OCI-LY1 (cell line): ENCODE results near the gene GRK2.

Experiments
- H2AFZ ChIP-seq: fragments of 200-600 bp; sonication (generic), shearing (Covaris generic); 2 replicates; pipeline ENCODE4 v1.6.0; 2014; ENCODE audit warnings: antibody characterized with exemption, mild to moderate bottlenecking, low read length
- H3F3A ChIP-seq: fragments of 200-600 bp; sonication (generic), shearing (Covaris generic); 2 replicates; pipeline ENCODE4 v1.6.0; 2014; ENCODE audit warnings: mild to moderate bottlenecking, antibody characterized with exemption, low read length, moderate library complexity; ENCODE audit not compliant: insufficient read depth
- H3K27ac ChIP-seq: fragments of 200-600 bp; sonication (generic); 2 replicates; pipeline ENCODE4 v1.5.1; 2014; ENCODE audit warnings: low read length, mixed run types, mild to moderate bottlenecking, low read depth; ENCODE audit not compliant: poor library complexity, severe bottlenecking
- H3K27me3 ChIP-seq: fragments of 200-600 bp; sonication (generic); 2 replicates; pipeline ENCODE4 v1.6.0; 2014; ENCODE audit warnings: antibody characterized with exemption, mild to moderate bottlenecking, low read length, moderate library complexity; ENCODE audit not compliant: insufficient read depth
- H3K36me3 ChIP-seq: fragments of 200-600 bp; sonication (generic); 2 replicates; pipeline ENCODE4 v1.6.1; 2014; ENCODE audit warnings: mild to moderate bottlenecking, antibody characterized with exemption, low read length, moderate library complexity, mixed read lengths; ENCODE audit not compliant: insufficient read depth
- H3K4me1 ChIP-seq: fragments of 200-600 bp; sonication (generic); 2 replicates; pipeline ENCODE4 v1.5.1; 2014; ENCODE audit warnings: mild to moderate bottlenecking, low read length, moderate library complexity; ENCODE audit not compliant: insufficient read depth, severe bottlenecking
- H3K4me2 ChIP-seq: fragments of 200-600 bp; sonication (generic), shearing (Covaris generic); 2 replicates; pipeline ENCODE4 v1.6.1; 2014; ENCODE audit warnings: low read length
- H3K4me3 ChIP-seq: fragments of 200-600 bp; sonication (generic); 2 replicates; pipeline ENCODE4 v1.5.1; 2014; ENCODE audit warnings: low read length, low read depth, mild to moderate bottlenecking, mixed read lengths; ENCODE audit not compliant: poor library complexity, severe bottlenecking
- H3K79me2 ChIP-seq: fragments of 200-600 bp; shearing (Covaris generic); 2 replicates; pipeline ENCODE4 v1.6.1; 2016; ENCODE audit warnings: mixed run types, low read length, mixed read lengths; ENCODE audit not compliant: insufficient read depth
- H3K9ac ChIP-seq: fragments of 200-600 bp; sonication (generic), shearing (Covaris generic); 2 replicates; pipeline ENCODE4 v1.6.1; 2014; ENCODE audit warnings: mild to moderate bottlenecking, low read length, mixed read lengths
- H3K9me2 ChIP-seq: fragments of 200-600 bp; sonication (generic), shearing (Covaris generic); 2 replicates; pipeline ENCODE4 v1.6.1; 2014; ENCODE audit warnings: low read depth, mild to moderate bottlenecking, low read length, mixed read lengths
- H3K9me3 ChIP-seq: fragments of 200-600 bp; shearing (Covaris generic); 2 replicates; pipeline ENCODE4 v1.6.1; 2014; ENCODE audit warnings: low read length, mixed read lengths
- H4K20me1 ChIP-seq: fragments of 200-600 bp; sonication (generic), shearing (Covaris generic); 2 replicates; pipeline ENCODE4 v1.6.0; 2016; ENCODE audit warnings: mild to moderate bottlenecking, low read length; ENCODE audit not compliant: insufficient read depth
- CTCF ChIP-seq: fragments of 200-600 bp; sonication (generic), shearing (Covaris generic); IDR thresholded peaks from 2 replicates; pipeline ENCODE4 v1.5.1; 2017; ENCODE audit warnings: mild to moderate bottlenecking, antibody characterized with exemption, low read length, moderate library complexity, mixed read lengths
- EZH2 ChIP-seq: fragments of 200-600 bp; sonication (generic), shearing (Covaris generic); IDR thresholded peaks from 2 replicates; pipeline ENCODE4 v1.8.0; 2017; ENCODE audit warnings: borderline replicate concordance, mixed run types, mild to moderate bottlenecking, antibody characterized with exemption, low read length, moderate library complexity, mixed read lengths

GRK2 gene

GRCh38 chr11:67307545-67308001 lies 41.3 kb downstream of the GRK2 start:
- H3K27ac ChIP-seq = no peak overlapping the region
- no peaks in the 10 kb centered on the region for H3K9me3 ChIP-seq
- H3K4me2 ChIP-seq = no peak overlapping the region
- peaks cover 1% of the 10 kb centered on the region for H3K4me1 ChIP-seq
- H2AFZ ChIP-seq = no peak overlapping the region
- TF ChIP-seq EZH2 = no peak
- no peak for TF ChIP-seq CTCF
- H3K9me2 ChIP-seq = no peaks in the 10 kb centered on the region
- peaks cover 4% of the 10 kb centered on the region for H3K36me3 ChIP-seq
- no peak overlapping the region for H3K4me3 ChIP-seq
- H3K27me3 ChIP-seq = no peaks in the 10 kb centered on the region
- H3F3A ChIP-seq = no peaks in the 10 kb centered on the region
- H4K20me1 ChIP-seq = no peaks in the 10 kb centered on the region
- no peaks in the 10 kb centered on the region for H3K79me2 ChIP-seq
- H3K9ac ChIP-seq = no peak overlapping the region

GRCh38 chr11:67308031-67308866 lies 42.0 kb downstream of the GRK2 start:
- Histone ChIP-seq H3K4me3 (no peak overlapping the region), H4K20me1 (no peaks in the 10 kb centered on the region), H3K9me3 (no peaks in the 10 kb centered on the region), H3K36me3 (no peaks in the 10 kb centered on the region), H3K9ac (no peak overlapping the region), H3K79me2 (no peaks in the 10 kb centered on the region), H3F3A (no peaks in the 10 kb centered on the region), H3K9me2 (no peaks in the 10 kb centered on the region), H3K4me2 (no peak overlapping the region), H2AFZ (no peak overlapping the region), H3K27me3 (no peaks in the 10 kb centered on the region), H3K4me1 (peaks cover 7% of the 10 kb centered on the region), H3K27ac (no peak overlapping the region)
- no peak for TF ChIP-seq CTCF
- TF ChIP-seq EZH2 = no peak

GRCh38 chr11:67309166-67309565 lies 42.9 kb downstream of the GRK2 start:
- H3K9me2 ChIP-seq = no peaks in the 10 kb centered on the region
- peaks cover 7% of the 10 kb centered on the region for H3K4me1 ChIP-seq
- H3K4me3 ChIP-seq = no peak overlapping the region
- H3K9ac ChIP-seq = no peak overlapping the region
- H3K27ac ChIP-seq = no peak overlapping the region
- no peaks in the 10 kb centered on the region for H3K27me3 ChIP-seq
- no peak overlapping the region for H2AFZ ChIP-seq
- H3K4me2 ChIP-seq = no peak overlapping the region
- no peaks in the 10 kb centered on the region for H3K79me2 ChIP-seq
- no peaks in the 10 kb centered on the region for H3F3A ChIP-seq
- no peaks in the 10 kb centered on the region for H3K36me3 ChIP-seq
- no peaks in the 10 kb centered on the region for H3K9me3 ChIP-seq
- H4K20me1 ChIP-seq = no peaks in the 10 kb centered on the region
- TF ChIP-seq EZH2 (no peak), CTCF (no peak)
